Mesodermal cell (in vitro differentiated cells): ENCODE data around the gene NUTM2A.
"Not testable (repeated sequence)": the region's sequence is repeated elsewhere in the genome, so short reads cannot be mapped to it uniquely, and the experiment has no call there.

ENCODE experiments used
- H3K27ac ChIP-seq: 2 replicates; pipeline ENCODE4 v1.7.0; 2013; ENCODE audit warnings: mild to moderate bottlenecking, low read depth, low read length, moderate library complexity; ENCODE audit not compliant: severe bottlenecking
- H3K36me3 ChIP-seq: 2 replicates; pipeline ENCODE4 v1.7.1; 2013; ENCODE audit warnings: mild to moderate bottlenecking, low read length, moderate library complexity; ENCODE audit not compliant: control insufficient read depth, insufficient read depth
- H3K4me1 ChIP-seq: one replicate; pipeline ENCODE4 v1.7.1; 2013; ENCODE audit warnings: mild to moderate bottlenecking, low read length; ENCODE audit not compliant: insufficient read depth, control insufficient read depth, poor library complexity, severe bottlenecking
- H3K4me3 ChIP-seq: 2 replicates; pipeline ENCODE4 v1.7.0; 2013; ENCODE audit warnings: low read length, control low read depth, mild to moderate bottlenecking; ENCODE audit not compliant: insufficient read depth, poor library complexity, severe bottlenecking; ENCODE audit errors: extremely low read depth
- H3K9me3 ChIP-seq: 2 replicates; pipeline ENCODE4 v1.7.1; 2013; ENCODE audit warnings: mild to moderate bottlenecking, low read length, moderate library complexity; ENCODE audit not compliant: control insufficient read depth
- WGBS, 2 experiments: methylation state at CpG; one replicate each; pipeline ENCODE4 v1.1.5; 2013; ENCODE audit warnings: missing lambda C conversion rate in 2 of 2; ENCODE audit not compliant: insufficient coverage in 2 of 2; 5-methylcytosine and 5-hydroxymethylcytosine counted together

NUTM2A gene

GRCh38 chr10:87213150-87213765, 12.0 kb upstream of the NUTM2A start:
- H3K36me3 ChIP-seq, H3K9me3 ChIP-seq: not testable (repeated sequence)
- no CpG with 5 or more reads among the region's 8 CpGs for WGBS, 2 experiments

GRCh38 chr10:87213806-87214205, 11.4 kb upstream of the NUTM2A start:
- WGBS, 2 experiments, result 100% methylated on average over 1 to 2 of the region's 21 CpGs
- H3K27ac ChIP-seq, H3K4me1 ChIP-seq, H3K36me3 ChIP-seq, H3K4me3 ChIP-seq, H3K9me3 ChIP-seq: not testable (repeated sequence)

More at GRCh38 chr10:87213150-87213765, 12.0 kb upstream of the NUTM2A start:
- H3K27ac ChIP-seq, H3K4me3 ChIP-seq, H3K4me1 ChIP-seq: not testable (repeated sequence)

- H3K4me1 ChIP-seq, H3K36me3 ChIP-seq, H3K27ac ChIP-seq, H3K9me3 ChIP-seq, H3K4me3 ChIP-seq: not testable (repeated sequence)
- 95 to 100% methylated on average over 1 to 7 of the region's 11 CpGs for WGBS, 2 experiments
Observed at GRCh38 chr10:87216120-87216519, 9.1 kb upstream of the NUTM2A start.

GRCh38 chr10:87219370-87219769, 5.9 kb upstream of the NUTM2A start:
- not testable (repeated sequence) for H3K4me3 ChIP-seq, H3K9me3 ChIP-seq, H3K4me1 ChIP-seq, H3K36me3 ChIP-seq, H3K27ac ChIP-seq
- WGBS, 2 experiments, result no CpG with 5 or more reads among the region's 5 CpGs

GRCh38 chr10:87222789-87223188, 2.5 kb upstream of the NUTM2A start:
- H3K4me1 ChIP-seq, H3K4me3 ChIP-seq, H3K27ac ChIP-seq, H3K36me3 ChIP-seq, H3K9me3 ChIP-seq: not testable (repeated sequence)
- WGBS, 2 experiments, result 96 to 97% methylated on average over 13 to 16 of the region's 30 CpGs

GRCh38 chr10:87228247-87228646, 3.0 kb downstream of the NUTM2A start:
- H3K36me3 ChIP-seq, H3K4me1 ChIP-seq, H3K9me3 ChIP-seq, H3K27ac ChIP-seq, H3K4me3 ChIP-seq: not testable (repeated sequence)
- whole genome bisulfite sequencing, 2 experiments, result 88% methylated on average over 5 of the region's 20 CpGs; no CpG with 5 or more reads in 1 of the 2 experiments

- not testable (repeated sequence) for H3K36me3 ChIP-seq, H3K4me3 ChIP-seq, H3K9me3 ChIP-seq, H3K27ac ChIP-seq, H3K4me1 ChIP-seq
- 94 to 95% methylated on average over 3 to 6 of the region's 9 CpGs for WGBS, 2 experiments
Observed at GRCh38 chr10:87229211-87229610, 4.0 kb downstream of the NUTM2A start.

- not testable (repeated sequence) for H3K4me1 ChIP-seq, H3K27ac ChIP-seq, H3K9me3 ChIP-seq, H3K36me3 ChIP-seq, H3K4me3 ChIP-seq
- no CpG with 5 or more reads among the region's 7 CpGs for WGBS, 2 experiments
Observed at GRCh38 chr10:87234854-87235253, 9.6 kb downstream of the NUTM2A start.

GRCh38 chr10:87237244-87237643, 12.0 kb downstream of the NUTM2A start:
- not testable (repeated sequence) for H3K4me3 ChIP-seq, H3K9me3 ChIP-seq, H3K4me1 ChIP-seq, H3K36me3 ChIP-seq, H3K27ac ChIP-seq
- WGBS, 2 experiments, result 83 to 100% methylated on average over 1 of the region's 5 CpGs

GRCh38 chr10:87239346-87239808, 14.1 kb downstream of the NUTM2A start:
- H3K4me1 ChIP-seq, H3K9me3 ChIP-seq, H3K4me3 ChIP-seq, H3K36me3 ChIP-seq, H3K27ac ChIP-seq: not testable (repeated sequence)
- no CpG with 5 or more reads among the region's 6 CpGs for WGBS, 2 experiments

- not testable (repeated sequence) for H3K27ac ChIP-seq, H3K36me3 ChIP-seq, H3K4me3 ChIP-seq, H3K9me3 ChIP-seq, H3K4me1 ChIP-seq
- 100% methylated on average over 1 of the region's 3 CpGs; no CpG with 5 or more reads in 1 of the 2 experiments for WGBS, 2 experiments
Observed at GRCh38 chr10:87242192-87242591, 16.9 kb downstream of the NUTM2A start.
